GM12874 (cell line): ENCODE data around the gene SYTL4.

ENCODE experiments used
- CTCF ChIP-seq: IDR thresholded peaks from 2 replicates; pipeline ENCODE4 v1.5.1; 2011; ENCODE audit warnings: low read depth, mild to moderate bottlenecking, control low read depth, low read length, moderate library complexity; ENCODE audit not compliant: insufficient read depth

The SYTL4 gene

GRCh38 chrX:100700809-100701208, 31.1 kb downstream of the SYTL4 start:
- no peak for TF ChIP-seq CTCF

DNA sequence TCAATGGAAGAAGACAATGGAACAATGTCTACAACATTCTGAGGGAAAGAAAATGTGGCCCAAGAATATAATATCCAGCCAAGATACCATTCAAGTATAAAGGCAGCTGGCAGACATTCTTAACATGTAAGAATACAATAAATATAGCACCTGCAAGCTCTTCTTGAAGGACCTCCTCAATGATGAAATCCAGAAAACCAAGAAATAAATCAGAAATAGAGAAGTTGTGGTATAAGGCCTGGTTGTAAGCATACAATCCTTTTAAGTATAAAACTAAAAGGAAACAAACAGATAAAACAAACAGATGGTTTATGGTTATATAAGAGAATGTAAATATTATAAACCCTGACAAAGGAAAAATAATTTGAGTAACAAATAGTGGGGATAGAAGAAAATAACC, 33.4 kb downstream of the SYTL4 start:
- TF ChIP-seq CTCF = no peak

- TF ChIP-seq CTCF = no peak
Observed at GRCh38 chrX:100696699-100697351, 35.1 kb downstream of the SYTL4 start.

GRCh38 chrX:100695991-100696390, 35.9 kb downstream of the SYTL4 start:
- TF ChIP-seq CTCF = no peak

DNA sequence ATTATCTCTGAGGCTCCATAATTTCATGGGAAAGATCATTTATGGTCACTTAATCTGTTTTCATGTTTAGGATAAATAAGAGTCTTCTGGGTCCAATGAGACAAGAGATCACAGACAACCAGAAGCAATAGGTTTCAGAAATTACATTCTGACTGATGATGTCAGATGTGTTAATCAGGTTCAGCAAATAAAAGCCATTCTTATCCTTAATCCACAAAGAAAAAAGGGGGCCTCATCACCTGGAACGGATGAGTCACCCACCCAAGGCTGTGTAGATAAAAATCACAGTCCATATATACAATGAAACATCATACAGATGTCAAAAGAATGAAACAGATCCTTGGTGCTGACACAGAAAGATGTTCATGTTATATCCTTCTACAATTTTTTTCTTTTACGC, 36.6 kb downstream of the SYTL4 start:
- TF ChIP-seq CTCF = no peak

DNA sequence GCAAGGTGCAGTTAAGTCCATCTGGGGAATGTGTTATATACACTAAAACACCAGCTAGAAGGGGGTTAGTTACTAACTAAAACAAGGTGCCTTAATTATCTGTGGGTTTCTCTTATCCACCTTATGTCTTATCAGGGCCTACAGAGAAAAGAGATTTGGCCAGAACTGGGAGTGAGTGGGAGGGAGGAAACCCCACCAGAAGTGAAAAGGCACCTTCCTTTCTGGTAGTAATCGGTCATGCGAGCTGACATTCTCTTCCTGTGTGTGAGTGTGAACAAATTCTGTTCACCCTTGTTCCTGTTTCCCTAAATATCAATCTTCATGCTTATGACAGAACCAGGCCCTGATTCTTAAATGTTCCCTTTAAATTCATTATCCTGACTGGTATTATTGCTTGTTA, 44.4 kb downstream of the SYTL4 start:
- no peak for TF ChIP-seq CTCF

DNA sequence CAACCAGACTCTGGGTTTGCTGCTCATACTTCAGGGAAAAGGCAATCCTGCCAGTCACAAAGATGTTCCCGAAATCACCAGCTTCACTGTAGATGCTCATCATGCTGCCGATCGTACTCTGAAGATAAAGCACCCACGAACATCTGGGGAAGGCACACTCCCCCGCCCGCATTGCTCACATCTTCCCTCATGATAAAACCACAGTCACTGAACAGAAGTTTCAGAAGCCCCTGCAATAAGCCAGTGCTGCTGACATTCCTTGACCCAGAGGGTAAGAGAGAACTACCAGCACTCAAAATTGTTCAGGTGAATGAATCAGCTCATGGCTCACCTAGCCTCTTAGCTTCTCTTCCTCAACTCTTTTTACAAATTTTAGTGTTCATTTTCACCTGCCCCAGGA, 44.8 kb downstream of the SYTL4 start:
- TF ChIP-seq CTCF = no peak

DNA sequence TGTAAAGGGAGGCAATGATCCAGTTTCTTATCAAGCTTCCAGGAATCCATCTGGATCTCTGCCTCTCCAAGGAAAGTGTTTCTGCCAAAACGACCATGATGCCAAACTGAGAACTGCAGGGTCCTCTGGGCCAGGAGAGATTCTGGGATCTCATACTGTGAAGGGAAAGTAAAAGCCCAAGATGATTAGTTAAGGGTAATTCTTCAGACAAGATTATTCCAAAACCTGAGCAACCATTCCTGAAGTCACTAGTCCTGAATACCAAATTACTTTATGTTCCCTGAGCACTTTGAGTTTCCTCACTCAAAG, 46.0 kb downstream of the SYTL4 start:
- no peak for TF ChIP-seq CTCF
